ENCODE measurements around the gene ZNF652.

Gene ZNF652

GRCh38 chr17:49298371-49298976, 63.6 kb downstream of the ZNF652 start:
- H3K4me3 ChIP-seq (ENCODE audit: low read length), result no peak overlapping the region
- no peak for DNase-seq (ENCODE audit: low read depth)
- TF ChIP-seq CTCF (IDR thresholded peaks at IDR 0.05; ENCODE audit: insufficient read depth, low read depth, low read length, missing control alignments), result no peak

GRCh38 chr17:49297141-49297540, 64.9 kb downstream of the ZNF652 start:
- no peak overlapping the region for H3K4me3 ChIP-seq (ENCODE audit: low read length)
- DNase-seq (ENCODE audit: low read depth), result no peak
- no peak for TF ChIP-seq CTCF (IDR thresholded peaks at IDR 0.05; ENCODE audit: insufficient read depth, low read depth, low read length, missing control alignments)

GRCh38 chr17:49294122-49294521, 67.9 kb downstream of the ZNF652 start:
- DNase-seq (ENCODE audit: low read depth), result no peak
- no peak for TF ChIP-seq CTCF (IDR thresholded peaks at IDR 0.05; ENCODE audit: insufficient read depth, low read depth, low read length, missing control alignments)
- H3K4me3 ChIP-seq (ENCODE audit: low read length), result no peak overlapping the region

GRCh38 chr17:49292901-49293300, 69.1 kb downstream of the ZNF652 start:
- peak; percentile 44 for DNase-seq (ENCODE audit: low read depth)
- TF ChIP-seq CTCF (IDR thresholded peaks at IDR 0.05; ENCODE audit: insufficient read depth, low read depth, low read length, missing control alignments), result no peak
- no peak overlapping the region for H3K4me3 ChIP-seq (ENCODE audit: low read length)

- no peak overlapping the region for H3K4me3 ChIP-seq (ENCODE audit: low read length)
- no peak for DNase-seq (ENCODE audit: low read depth)
- TF ChIP-seq CTCF (IDR thresholded peaks at IDR 0.05; ENCODE audit: insufficient read depth, low read depth, low read length, missing control alignments), result no peak
These were observed 70.1 kb downstream of the ZNF652 start for GRCh38 chr17:49291929-49292328.

- TF ChIP-seq CTCF (IDR thresholded peaks at IDR 0.05; ENCODE audit: insufficient read depth, low read depth, low read length, missing control alignments), result peak; percentile 83
- DNase-seq (ENCODE audit: low read depth), result peak; percentile 46
- H3K4me3 ChIP-seq (ENCODE audit: low read length), result no peak overlapping the region
These were observed 71.2 kb downstream of the ZNF652 start for GRCh38 chr17:49290690-49291359.

GRCh38 chr17:49288388-49288787, 73.7 kb downstream of the ZNF652 start:
- H3K4me3 ChIP-seq (ENCODE audit: low read length), result no peak overlapping the region
- DNase-seq (ENCODE audit: low read depth), result no peak
- no peak for TF ChIP-seq CTCF (IDR thresholded peaks at IDR 0.05; ENCODE audit: insufficient read depth, low read depth, low read length, missing control alignments)

Data from epithelial cell of esophagus (primary cell).